NCI-H2107 treated with DMSO at 0.1 percent for 48 hours (cell line): Measurements from ENCODE around the gene DSCAM.

Experiments
- DNase-seq: peaks from one replicate; lab custom pipeline; 2025; ENCODE audit not compliant: unreplicated experiment; lab: John Stamatoyannopoulos, UW

DSCAM gene

GRCh38 chr21:40618191-40618973 lies 228.6 kb downstream of the DSCAM start:
- peak; percentile 51 for DNase-seq

- no peak for DNase-seq
Observed at GRCh38 chr21:40616377-40616704, 230.6 kb downstream of the DSCAM start.

GRCh38 chr21:40615505-40616376 lies 231.2 kb downstream of the DSCAM start:
- DNase-seq = peak; percentile 34

- DNase-seq = peak; percentile 60
Observed at GRCh38 chr21:40613546-40614030, 233.4 kb downstream of the DSCAM start.

GRCh38 chr21:40610345-40610744 lies 236.6 kb downstream of the DSCAM start:
- no peak for DNase-seq

GRCh38 chr21:40606341-40606740 lies 240.6 kb downstream of the DSCAM start:
- DNase-seq = no peak

- DNase-seq = no peak
Observed at GRCh38 chr21:40605094-40605493, 241.9 kb downstream of the DSCAM start.

GRCh38 chr21:40603774-40604173 lies 243.2 kb downstream of the DSCAM start:
- no peak for DNase-seq

GRCh38 chr21:40602080-40602479 lies 244.9 kb downstream of the DSCAM start:
- DNase-seq = no peak

- no peak for DNase-seq
Observed at GRCh38 chr21:40595806-40596205, 251.2 kb downstream of the DSCAM start.

- no peak for DNase-seq
Observed at GRCh38 chr21:40587736-40588346, 259.1 kb downstream of the DSCAM start.

GRCh38 chr21:40586575-40586974 lies 260.4 kb downstream of the DSCAM start:
- no peak for DNase-seq

GRCh38 chr21:40577285-40578043 lies 269.5 kb downstream of the DSCAM start:
- DNase-seq = no peak

GRCh38 chr21:40575976-40576375 lies 271.0 kb downstream of the DSCAM start:
- DNase-seq = no peak

- DNase-seq = no peak
Observed at GRCh38 chr21:40569357-40569756, 277.6 kb downstream of the DSCAM start.

GRCh38 chr21:40568807-40569206 lies 278.2 kb downstream of the DSCAM start:
- DNase-seq = no peak

- no peak for DNase-seq
Observed at GRCh38 chr21:40567501-40567900, 279.5 kb downstream of the DSCAM start.

- DNase-seq = no peak
Observed at GRCh38 chr21:40566486-40566885, 280.5 kb downstream of the DSCAM start.

GRCh38 chr21:40564318-40564717 lies 282.6 kb downstream of the DSCAM start:
- no peak for DNase-seq

- DNase-seq = no peak
Observed at GRCh38 chr21:40563900-40564299, 283.1 kb downstream of the DSCAM start.
